PC-3 (cell line): ENCODE data around the gene VPS37B.

Experiments used
- CTCF ChIP-seq: fragments of 300-600 bp; sonication (generic); conservative IDR thresholded peaks from 2 replicates; pipeline ENCODE4 v1.5.1; 2017; ENCODE audit warnings: antibody characterized with exemption, low read depth, mild to moderate bottlenecking, low read length
- EZH2phosphoT487 ChIP-seq: fragments of 300-600 bp; sonication (generic); IDR thresholded peaks from 2 replicates; pipeline ENCODE4 v1.6.1; 2018; ENCODE audit warnings: mild to moderate bottlenecking, antibody characterized with exemption, low read length, borderline replicate concordance

GRCh38 chr12:122894193-122895121, 1.5 kb downstream of the VPS37B start:
- TF ChIP-seq CTCF, result no peak; the same call in 1 of the 2 replicates
- TF ChIP-seq EZH2phosphoT487, result no peak
